ENCODE measurements around the gene HSBP1L1.

The HSBP1L1 gene

GRCh38 chr18:79971211-79971952 is 6.9 kb downstream of the HSBP1L1 start:
- Histone ChIP-seq H3K36me3 (ENCODE audit: insufficient read depth, low read length) (peaks cover 8% of the 10 kb centered on the region; the same call in 1 of the 2 replicates), H3K9ac (ENCODE audit: low read depth, low read length) (no peak overlapping the region), H3K4me1 (ENCODE audit: insufficient read depth, low read length) (no peaks in the 10 kb centered on the region), H3K9me3 (ENCODE audit: control insufficient read depth, insufficient read depth, low read length) (no peaks in the 10 kb centered on the region)

DNA sequence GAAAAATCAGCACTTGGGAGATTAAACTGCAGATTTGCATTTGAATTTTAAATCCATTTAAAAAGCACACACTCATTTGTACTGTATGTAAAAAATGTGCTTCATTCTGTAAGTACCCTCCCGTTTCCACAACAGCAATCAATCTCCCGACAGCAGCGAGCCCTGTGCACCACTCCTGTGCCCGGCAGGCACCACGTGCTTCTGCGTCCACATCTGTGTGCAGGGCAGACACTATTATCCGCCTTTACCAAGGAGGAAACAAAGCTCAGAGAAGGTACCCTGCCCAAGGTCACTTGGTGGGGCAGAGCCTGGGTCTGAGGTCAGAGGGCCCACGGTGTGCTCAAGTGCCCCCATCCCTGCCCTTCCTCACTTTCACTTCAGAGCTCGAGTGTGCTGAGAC is 7.5 kb downstream of the HSBP1L1 start:
- H3K9ac ChIP-seq (ENCODE audit: low read depth, low read length): no peak overlapping the region
- no peaks in the 10 kb centered on the region for H3K4me1 ChIP-seq (ENCODE audit: insufficient read depth, low read length)
- no peaks in the 10 kb centered on the region for H3K9me3 ChIP-seq (ENCODE audit: control insufficient read depth, insufficient read depth, low read length)
- peaks cover 8% of the 10 kb centered on the region; the same call in 1 of the 2 replicates for H3K36me3 ChIP-seq (ENCODE audit: insufficient read depth, low read length)

DNA sequence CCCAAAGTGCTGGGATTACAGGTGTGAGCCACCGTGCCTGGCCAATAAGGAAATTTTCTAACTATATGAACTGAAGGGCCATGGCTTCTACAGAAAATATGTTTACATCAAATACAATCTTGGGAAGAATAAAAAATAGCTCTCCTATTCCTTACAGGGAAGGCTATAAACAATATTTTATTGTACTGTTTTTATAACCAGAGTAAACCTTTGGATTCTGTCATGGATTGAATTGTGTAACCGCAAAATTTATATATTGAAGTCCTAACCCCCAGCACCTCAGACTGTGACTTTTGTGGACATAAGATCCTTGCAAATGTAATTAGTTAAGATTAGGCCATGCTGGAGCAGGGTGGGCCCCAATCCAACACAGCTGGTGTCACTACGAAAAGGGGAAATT is 8.3 kb downstream of the HSBP1L1 start:
- H3K36me3 ChIP-seq (ENCODE audit: insufficient read depth, low read length): peaks cover 8% of the 10 kb centered on the region; the same call in 1 of the 2 replicates

GRCh38 chr18:79973517-79973916 is 9.1 kb downstream of the HSBP1L1 start:
- H3K4me1 ChIP-seq (ENCODE audit: insufficient read depth, low read length): no peaks in the 10 kb centered on the region
- peaks cover 11% of the 10 kb centered on the region for H3K36me3 ChIP-seq (ENCODE audit: insufficient read depth, low read length)
- H3K9ac ChIP-seq (ENCODE audit: low read depth, low read length): no peak overlapping the region
- H3K9me3 ChIP-seq (ENCODE audit: control insufficient read depth, insufficient read depth, low read length): no peaks in the 10 kb centered on the region

More for the DNA sequence above, 8.3 kb downstream of the HSBP1L1 start:
- Histone ChIP-seq H3K9ac (ENCODE audit: low read depth, low read length) (no peak overlapping the region), H3K9me3 (ENCODE audit: control insufficient read depth, insufficient read depth, low read length) (no peaks in the 10 kb centered on the region), H3K4me1 (ENCODE audit: insufficient read depth, low read length) (no peaks in the 10 kb centered on the region)

DNA sequence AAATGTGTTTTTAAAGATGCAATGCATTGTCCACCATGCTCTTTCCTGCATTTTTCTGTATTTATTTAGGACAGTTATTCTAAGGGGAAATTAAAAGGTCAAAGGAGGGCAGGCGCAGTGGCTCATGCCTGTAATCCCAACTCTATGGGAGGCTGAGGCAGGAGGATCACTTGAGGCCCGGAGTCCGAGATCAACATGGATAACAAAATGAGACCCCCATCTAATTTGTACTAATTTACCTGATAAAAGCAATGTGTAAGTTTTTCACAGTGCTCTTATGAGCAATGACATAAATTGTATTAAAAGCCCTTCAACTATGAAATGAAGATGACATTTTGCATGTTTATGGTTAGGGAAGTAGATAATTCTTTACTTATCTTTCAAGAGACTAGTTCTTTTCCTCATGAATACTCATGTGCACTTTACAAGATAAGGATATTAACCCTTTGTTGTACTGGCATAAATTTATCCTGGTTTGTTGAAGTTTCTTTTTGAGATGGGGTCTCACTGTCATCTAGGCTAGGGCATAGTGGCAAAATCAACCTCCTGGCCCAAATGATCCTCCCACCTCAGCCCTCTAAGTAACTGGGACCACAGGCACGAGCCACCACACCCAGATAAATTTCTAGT is 9.7 kb downstream of the HSBP1L1 start:
- Histone ChIP-seq H3K4me1 (ENCODE audit: insufficient read depth, low read length) (no peaks in the 10 kb centered on the region), H3K36me3 (ENCODE audit: insufficient read depth, low read length) (peaks cover 11% of the 10 kb centered on the region), H3K9me3 (ENCODE audit: control insufficient read depth, insufficient read depth, low read length) (no peaks in the 10 kb centered on the region), H3K9ac (ENCODE audit: low read depth, low read length) (no peak overlapping the region)

- Histone ChIP-seq H3K36me3 (ENCODE audit: insufficient read depth, low read length) (peaks cover 11% of the 10 kb centered on the region), H3K9me3 (ENCODE audit: control insufficient read depth, insufficient read depth, low read length) (no peaks in the 10 kb centered on the region), H3K4me1 (ENCODE audit: insufficient read depth, low read length) (no peaks in the 10 kb centered on the region), H3K9ac (ENCODE audit: low read depth, low read length) (no peak overlapping the region)
Measured at GRCh38 chr18:79975043-79975442, 10.6 kb downstream of the HSBP1L1 start.

GRCh38 chr18:79975985-79976680 is 11.7 kb downstream of the HSBP1L1 start:
- Histone ChIP-seq H3K4me1 (ENCODE audit: insufficient read depth, low read length) (no peaks in the 10 kb centered on the region), H3K9me3 (ENCODE audit: control insufficient read depth, insufficient read depth, low read length) (no peaks in the 10 kb centered on the region), H3K9ac (ENCODE audit: low read depth, low read length) (no peak overlapping the region), H3K36me3 (ENCODE audit: insufficient read depth, low read length) (peaks cover 8% of the 10 kb centered on the region; the same call in 1 of the 2 replicates)

- H3K9ac ChIP-seq (ENCODE audit: low read depth, low read length): no peak overlapping the region
- peaks cover 6% of the 10 kb centered on the region for H3K36me3 ChIP-seq (ENCODE audit: insufficient read depth, low read length)
- H3K9me3 ChIP-seq (ENCODE audit: control insufficient read depth, insufficient read depth, low read length): no peaks in the 10 kb centered on the region
- no peaks in the 10 kb centered on the region for H3K4me1 ChIP-seq (ENCODE audit: insufficient read depth, low read length)
Measured at GRCh38 chr18:79979843-79980242, 15.4 kb downstream of the HSBP1L1 start.

DNA sequence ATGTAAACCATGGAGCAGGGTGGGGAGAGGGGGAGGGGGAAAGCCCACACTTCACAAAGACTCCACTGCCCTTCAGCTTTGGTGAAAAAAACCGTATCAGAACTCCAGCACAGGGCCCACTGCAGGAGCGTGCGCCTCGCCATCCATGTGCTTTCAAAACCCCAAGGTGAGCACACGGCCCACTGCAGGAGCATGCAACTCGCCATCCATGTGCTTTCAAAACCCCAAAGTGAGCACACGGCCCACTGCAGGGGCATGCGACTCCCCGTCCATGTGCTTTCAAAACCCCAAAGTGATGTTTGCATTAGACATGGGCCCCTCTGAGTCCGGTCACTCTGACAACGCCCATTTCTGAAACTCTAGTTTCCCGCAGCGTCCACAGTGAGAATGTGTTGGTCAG is 16.1 kb downstream of the HSBP1L1 start:
- peaks cover 10% of the 10 kb centered on the region for H3K36me3 ChIP-seq (ENCODE audit: insufficient read depth, low read length)
- no peaks in the 10 kb centered on the region for H3K4me1 ChIP-seq (ENCODE audit: insufficient read depth, low read length)
- no peaks in the 10 kb centered on the region for H3K9me3 ChIP-seq (ENCODE audit: control insufficient read depth, insufficient read depth, low read length)
- no peak overlapping the region for H3K9ac ChIP-seq (ENCODE audit: low read depth, low read length)

- Histone ChIP-seq H3K9ac (ENCODE audit: low read depth, low read length) (no peak overlapping the region), H3K36me3 (ENCODE audit: insufficient read depth, low read length) (peaks cover 10% of the 10 kb centered on the region), H3K9me3 (ENCODE audit: control insufficient read depth, insufficient read depth, low read length) (no peaks in the 10 kb centered on the region), H3K4me1 (ENCODE audit: insufficient read depth, low read length) (no peaks in the 10 kb centered on the region)
Measured at GRCh38 chr18:79982736-79983135, 18.3 kb downstream of the HSBP1L1 start.

DNA sequence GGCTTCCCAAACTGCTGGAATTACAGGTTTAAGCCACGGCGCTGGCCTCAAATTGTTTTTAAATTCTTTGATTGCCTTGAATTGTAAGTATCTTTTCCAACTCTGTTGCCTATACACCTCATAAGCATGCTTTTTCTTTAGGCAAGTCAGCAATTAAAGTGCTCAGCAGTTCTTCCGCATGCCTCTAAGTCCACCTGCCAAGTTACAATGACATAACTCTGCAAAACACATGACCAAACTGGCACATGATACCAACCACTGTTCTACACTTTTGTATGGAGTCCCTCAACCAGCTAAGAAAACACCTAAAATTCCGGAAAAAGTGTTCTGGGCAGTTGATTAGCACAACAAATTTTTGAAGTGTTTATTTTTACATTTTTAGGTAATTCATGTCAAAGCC is 18.8 kb downstream of the HSBP1L1 start:
- no peaks in the 10 kb centered on the region for H3K4me1 ChIP-seq (ENCODE audit: insufficient read depth, low read length)
- no peaks in the 10 kb centered on the region for H3K9me3 ChIP-seq (ENCODE audit: control insufficient read depth, insufficient read depth, low read length)
- peaks cover 7% of the 10 kb centered on the region; the same call in 1 of the 2 replicates for H3K36me3 ChIP-seq (ENCODE audit: insufficient read depth, low read length)
- H3K9ac ChIP-seq (ENCODE audit: low read depth, low read length): no peak overlapping the region

- Histone ChIP-seq H3K36me3 (ENCODE audit: insufficient read depth, low read length) (peaks cover 7% of the 10 kb centered on the region; the same call in 1 of the 2 replicates), H3K9ac (ENCODE audit: low read depth, low read length) (no peak overlapping the region), H3K9me3 (ENCODE audit: control insufficient read depth, insufficient read depth, low read length) (no peaks in the 10 kb centered on the region), H3K4me1 (ENCODE audit: insufficient read depth, low read length) (no peaks in the 10 kb centered on the region)
Measured at GRCh38 chr18:79983793-79984192, 19.4 kb downstream of the HSBP1L1 start.

DNA sequence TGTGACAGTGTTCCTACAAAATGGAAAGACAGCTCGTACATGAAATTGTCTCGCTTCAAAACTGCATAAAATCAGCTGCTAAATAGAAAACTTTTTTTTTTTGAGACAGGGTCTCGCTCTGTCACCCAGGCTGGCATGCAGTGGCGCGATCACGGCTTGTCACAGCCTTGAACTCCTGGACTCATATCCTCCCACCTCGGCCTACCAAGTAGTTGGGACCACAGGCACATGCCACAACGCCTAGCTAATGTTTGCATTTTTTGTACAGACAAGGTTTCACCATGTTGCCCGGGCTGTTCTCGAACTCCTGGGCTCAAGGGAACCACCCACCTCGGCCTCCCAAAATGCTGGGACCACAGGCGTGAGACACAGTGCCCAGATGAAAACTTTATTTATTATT is 20.7 kb downstream of the HSBP1L1 start:
- Histone ChIP-seq H3K4me1 (ENCODE audit: insufficient read depth, low read length) (no peaks in the 10 kb centered on the region), H3K36me3 (ENCODE audit: insufficient read depth, low read length) (peaks cover 7% of the 10 kb centered on the region; the same call in 1 of the 2 replicates), H3K9me3 (ENCODE audit: control insufficient read depth, insufficient read depth, low read length) (no peaks in the 10 kb centered on the region), H3K9ac (ENCODE audit: low read depth, low read length) (no peak overlapping the region)

DNA sequence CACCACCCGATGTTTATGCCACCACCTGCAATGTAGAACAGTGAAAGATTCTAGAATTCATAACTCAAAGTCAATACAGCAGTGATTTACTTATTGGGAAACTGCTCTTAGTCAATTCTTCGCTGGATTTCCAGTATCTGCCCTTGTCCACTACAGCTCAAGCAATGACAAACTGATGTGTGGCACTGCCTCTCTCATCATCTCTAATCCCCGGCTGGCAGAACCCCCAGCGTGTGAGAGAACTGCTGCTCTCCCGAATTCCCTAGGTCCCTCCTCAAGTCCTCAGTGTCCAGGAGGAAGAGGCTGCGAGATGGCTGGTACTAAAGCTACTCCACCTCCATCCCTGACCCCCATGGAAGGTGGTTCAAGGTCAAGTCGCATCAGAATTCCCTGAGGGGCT is 22.3 kb downstream of the HSBP1L1 start:
- Histone ChIP-seq H3K9ac (ENCODE audit: low read depth, low read length) (peak overlapping the region; percentile 14), H3K4me1 (ENCODE audit: insufficient read depth, low read length) (no peaks in the 10 kb centered on the region), H3K9me3 (ENCODE audit: control insufficient read depth, insufficient read depth, low read length) (no peaks in the 10 kb centered on the region), H3K36me3 (ENCODE audit: insufficient read depth, low read length) (peaks cover 7% of the 10 kb centered on the region; the same call in 1 of the 2 replicates)
